DMS53 treated with DMSO at 0.1 percent for 48 hours (cell line): Measurements from ENCODE around the gene TSPAN12.
"Not testable (repeated sequence)": the region's sequence is repeated elsewhere in the genome, so short reads cannot be mapped to it uniquely, and the experiment has no call there.

Experiments used
- DNase-seq: peaks from one replicate; lab custom pipeline; 2025; ENCODE audit not compliant: unreplicated experiment; lab: John Stamatoyannopoulos, UW

Gene TSPAN12

DNA sequence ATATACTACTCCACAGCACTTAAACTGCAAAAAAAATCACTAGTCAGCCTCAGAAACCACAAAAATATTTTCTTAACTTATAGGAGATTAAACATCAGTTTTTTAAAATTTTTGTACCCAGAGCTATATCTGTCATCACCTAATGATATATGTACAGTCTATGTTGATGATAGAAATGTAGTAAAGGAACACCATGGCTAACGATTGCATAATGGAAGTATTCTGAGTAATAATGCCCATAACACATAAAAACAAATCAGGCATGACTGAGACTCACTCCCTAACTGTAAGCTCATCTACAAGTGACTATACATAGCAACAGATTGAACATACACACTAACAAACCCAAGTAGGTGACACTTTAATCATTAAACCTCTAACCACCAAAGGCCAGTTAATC, 51.3 kb downstream of the TSPAN12 start:
- DNase-seq = no peak

DNA sequence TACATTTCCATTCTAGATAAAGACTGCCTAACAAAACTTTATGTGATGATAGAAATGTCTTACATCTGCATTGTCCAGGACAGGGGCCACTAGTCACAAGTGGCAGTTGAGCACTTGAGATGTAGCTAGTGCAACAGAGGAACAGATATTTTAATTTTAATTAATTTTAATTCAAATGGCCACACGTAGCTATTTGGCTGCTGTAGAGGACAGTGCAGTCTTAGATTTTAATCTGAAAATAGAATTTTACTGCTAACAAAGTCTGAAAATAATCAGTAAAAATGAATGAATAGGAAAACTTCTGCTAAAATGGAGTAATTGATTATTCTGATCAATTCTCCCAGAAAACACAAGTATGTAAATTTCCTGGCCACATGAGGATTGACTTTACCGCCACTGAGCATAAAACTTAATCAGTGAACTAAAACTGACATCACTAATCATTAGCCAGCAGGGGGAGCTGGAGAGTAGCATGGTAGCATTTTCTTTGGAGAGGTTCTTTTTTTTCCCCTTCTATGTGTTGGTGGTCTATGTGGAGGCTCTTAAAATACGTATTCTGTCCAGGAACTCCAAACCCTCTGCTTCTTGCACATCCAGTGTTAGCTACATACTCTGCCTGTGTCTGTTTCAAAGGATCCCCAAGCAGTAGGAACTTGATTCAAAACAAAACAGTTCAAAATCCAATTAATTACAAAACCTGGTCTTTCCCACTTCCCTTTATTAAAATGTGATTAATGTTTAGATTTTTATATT, 52.1 kb downstream of the TSPAN12 start:
- peak; percentile 69 for DNase-seq

DNA sequence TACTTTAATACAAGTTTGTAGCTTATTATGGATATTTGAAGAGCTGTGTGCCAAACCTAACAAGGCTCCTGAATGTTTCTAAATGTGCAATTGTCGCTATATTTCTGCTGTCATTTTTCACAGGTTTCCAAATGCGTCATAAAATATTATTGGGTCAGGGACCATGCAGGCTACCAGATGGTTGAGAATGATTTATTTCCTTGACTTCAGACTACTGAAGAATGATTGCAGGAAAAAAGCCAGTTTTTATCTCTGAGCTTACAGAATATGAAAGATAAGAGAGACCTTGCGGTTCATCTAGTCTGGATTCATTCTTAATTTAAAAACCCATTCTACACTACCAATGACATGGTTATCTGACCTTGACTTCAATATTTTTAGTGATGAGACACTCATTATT, 55.2 kb downstream of the TSPAN12 start:
- no peak for DNase-seq

DNA sequence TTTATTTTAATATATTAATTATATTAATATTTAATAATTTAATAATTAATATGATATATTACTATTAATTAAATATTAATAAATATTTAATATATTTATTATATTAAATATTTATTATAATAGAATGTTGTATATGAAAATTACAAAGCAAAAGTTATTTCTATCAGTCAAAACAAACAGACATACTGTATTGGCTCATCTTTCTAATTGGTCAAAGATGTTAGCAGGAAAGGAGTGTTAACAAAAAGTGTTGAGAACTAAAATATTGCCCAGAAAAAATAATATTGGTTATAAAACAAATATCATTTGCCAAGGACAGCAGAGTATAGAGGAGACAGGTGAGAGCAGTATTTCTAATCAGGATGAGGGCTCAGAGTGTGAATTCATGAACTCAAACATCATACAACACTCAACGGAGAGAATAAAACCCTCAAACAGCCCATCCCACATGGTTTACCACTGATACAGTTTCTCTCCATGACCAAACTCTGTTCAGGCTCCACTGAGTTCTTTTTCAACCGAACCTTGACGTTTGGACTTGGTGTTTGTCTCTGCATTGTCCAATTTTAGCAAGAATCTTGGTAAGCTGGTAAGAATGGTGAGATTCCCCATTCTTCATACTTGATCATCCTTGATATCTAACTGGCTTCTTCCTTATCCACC, 58.0 kb downstream of the TSPAN12 start:
- DNase-seq = no peak

DNA sequence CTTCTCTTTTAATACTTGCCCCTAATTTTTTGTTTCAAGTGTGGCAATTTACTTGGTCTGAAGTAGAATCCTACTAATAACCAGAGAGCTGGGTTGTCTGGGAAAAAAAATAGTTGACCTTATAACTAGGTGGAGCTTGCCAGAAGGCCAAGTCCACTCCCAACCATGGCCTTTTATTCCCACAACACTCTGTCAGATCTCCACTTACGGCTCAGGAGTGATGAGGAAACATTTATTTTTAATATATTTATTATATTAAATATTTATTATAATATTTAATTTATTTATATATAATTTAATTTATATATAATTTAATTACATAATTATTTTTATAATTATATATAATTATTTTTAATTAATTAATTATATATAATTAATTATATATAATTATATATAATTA, 58.8 kb downstream of the TSPAN12 start:
- DNase-seq = no peak

DNA sequence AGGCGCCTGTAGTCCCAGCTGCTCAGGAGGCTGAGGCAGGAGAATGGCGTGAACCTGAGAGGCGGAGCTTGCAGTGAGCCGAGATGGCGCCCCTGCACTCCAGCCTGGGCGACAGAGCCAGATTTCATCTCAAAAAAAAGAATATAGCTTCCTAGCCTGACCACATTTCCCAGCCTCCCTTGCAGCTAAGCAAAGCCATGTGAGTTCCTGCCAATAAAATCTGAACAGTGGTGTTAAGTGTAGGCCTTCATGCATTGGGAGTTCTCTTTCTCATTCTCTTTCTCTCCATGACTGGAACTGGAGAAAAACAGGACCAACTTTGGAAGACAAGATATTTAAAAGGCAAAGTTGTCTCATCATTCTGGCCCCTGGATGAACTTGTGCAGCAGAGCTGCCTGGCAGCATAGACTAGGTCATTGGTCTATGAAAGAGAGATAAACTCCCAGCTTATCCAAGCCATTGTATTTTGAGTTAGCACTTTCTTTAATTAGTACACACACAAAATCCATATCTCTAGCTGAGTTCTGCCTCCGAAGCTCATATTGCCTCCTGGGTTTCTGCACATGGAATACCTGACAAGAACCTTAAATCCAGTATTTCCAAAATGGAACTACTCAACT, 60.8 kb downstream of the TSPAN12 start:
- DNase-seq = no peak

DNA sequence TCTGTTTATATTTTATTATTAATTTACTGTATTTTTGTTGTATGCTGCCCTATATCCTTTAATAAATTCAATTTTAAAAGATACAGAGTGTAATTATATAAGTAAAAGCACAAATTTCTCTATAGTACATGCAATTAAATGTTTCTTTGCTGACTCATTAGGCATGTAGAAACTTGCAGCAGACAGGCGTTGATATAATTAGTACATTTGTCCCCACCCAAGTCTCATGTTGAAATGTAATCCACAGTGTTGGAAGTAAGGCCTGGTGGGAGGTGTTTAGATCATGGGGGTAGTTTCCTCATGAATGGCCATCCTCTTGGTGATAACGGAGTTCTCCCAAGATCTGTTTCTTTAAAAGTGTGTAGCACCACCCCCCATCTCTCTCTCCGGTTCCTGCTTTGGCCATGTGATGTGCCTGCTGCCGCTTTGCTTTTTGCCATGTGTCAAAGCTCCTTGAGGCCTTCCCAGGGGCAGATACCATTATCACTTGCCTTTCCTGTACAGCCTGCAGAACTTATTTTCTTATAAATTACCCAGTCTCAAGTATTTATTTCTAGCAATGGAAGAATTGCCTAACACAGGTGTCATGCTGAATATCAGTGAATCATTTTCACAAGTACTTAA, 63.7 kb downstream of the TSPAN12 start:
- no peak for DNase-seq

DNA sequence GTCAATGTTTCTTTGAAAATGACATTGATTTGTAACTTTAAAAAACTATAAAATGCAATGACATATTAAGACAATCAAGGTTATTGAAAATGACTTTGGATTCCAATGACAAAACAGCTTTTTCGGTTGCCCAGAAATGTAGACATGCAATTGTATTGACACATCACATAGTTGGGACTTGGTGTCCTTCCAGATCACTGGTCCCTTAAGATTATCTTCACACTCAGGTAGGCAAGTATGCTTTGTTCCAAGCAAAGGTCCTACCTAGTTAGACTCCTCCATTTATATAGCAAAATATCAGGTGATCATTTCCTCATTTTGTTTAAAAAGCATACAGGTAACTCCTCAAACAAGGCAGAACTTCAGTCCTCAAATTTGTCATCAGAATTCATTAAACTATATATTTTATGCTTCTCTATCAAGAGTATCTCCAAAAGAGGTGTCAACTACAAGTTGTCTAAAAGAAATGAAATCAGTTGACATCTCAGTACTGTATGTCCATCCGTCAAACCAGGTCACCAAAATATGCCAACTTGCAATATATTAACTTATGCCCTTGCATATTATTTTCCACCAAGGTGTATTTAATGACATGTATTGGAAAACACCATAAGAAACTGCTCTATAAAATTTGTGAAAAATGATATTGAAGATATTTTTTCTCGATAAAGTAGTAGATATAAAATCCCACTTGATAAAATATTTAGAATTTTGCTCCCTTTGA, 64.6 kb downstream of the TSPAN12 start:
- no peak for DNase-seq

DNA sequence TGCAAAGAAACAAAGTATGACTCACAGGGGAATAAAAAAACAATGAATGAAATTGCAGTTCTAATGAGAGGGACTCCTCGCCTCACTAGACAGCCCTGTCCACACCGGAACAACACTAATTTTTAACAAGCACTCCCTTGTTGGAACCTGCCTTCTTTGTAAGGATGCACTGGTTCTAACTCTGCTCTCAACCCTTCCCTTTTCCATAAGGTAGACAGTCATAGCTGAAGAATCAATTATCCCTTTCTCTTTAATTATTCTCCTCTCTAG, 65.1 kb downstream of the TSPAN12 start:
- no peak for DNase-seq

DNA sequence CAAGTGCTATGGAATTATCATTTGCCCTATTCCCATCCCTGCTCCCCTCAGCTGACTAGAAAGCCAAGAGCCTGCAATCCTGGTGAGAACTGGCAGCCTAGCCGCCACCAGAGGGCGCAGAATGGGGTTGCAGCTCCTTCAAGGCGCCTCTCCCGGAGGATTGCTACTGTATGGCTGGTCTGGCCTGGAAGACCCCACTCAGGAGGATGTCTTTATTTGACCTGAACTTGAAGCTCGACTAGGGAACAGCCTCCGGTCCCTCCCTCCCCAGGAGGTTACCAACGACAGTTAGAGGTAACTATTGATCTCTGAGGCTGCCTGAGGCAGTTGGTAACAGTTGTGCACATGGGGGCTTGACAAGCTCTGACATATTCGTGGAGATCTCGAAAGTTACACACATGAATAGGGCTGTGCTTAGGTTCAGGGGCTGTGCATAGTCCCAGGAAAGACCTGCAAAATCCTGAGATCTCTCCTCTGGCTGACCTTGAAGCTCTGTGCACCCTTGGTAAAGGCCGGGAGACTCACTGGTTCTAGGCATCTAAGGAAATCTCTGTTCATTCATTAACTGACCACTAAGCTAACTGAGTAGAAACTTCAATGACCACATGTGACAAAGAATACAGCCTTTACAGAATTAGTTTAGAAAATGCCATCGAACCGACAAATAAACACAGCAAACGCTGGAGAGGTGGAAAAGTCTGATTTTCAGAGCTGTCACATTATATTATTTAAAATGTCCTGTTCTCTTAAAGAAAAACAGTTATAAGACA, 65.7 kb downstream of the TSPAN12 start:
- DNase-seq = peak; percentile 75

DNA sequence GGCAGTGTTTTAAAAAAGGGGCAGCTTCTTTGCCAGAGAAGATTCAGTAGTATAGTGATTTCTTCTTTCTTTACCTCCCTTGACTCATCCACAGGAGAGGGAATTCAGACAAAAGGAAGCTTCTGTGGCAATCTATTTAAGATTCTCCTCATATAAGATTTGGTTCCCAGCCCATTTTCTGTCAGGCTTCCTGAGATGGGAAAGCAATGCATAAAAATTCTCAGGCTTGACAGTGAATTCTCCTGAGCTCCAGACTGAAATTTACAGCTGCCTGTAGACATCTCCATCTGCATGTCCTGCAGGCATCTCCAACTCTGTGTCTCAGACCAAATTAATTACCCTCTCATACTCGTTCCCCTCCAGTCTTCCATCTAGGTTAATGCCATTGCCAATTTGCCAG, 72.8 kb downstream of the TSPAN12 start:
- DNase-seq = no peak

DNA sequence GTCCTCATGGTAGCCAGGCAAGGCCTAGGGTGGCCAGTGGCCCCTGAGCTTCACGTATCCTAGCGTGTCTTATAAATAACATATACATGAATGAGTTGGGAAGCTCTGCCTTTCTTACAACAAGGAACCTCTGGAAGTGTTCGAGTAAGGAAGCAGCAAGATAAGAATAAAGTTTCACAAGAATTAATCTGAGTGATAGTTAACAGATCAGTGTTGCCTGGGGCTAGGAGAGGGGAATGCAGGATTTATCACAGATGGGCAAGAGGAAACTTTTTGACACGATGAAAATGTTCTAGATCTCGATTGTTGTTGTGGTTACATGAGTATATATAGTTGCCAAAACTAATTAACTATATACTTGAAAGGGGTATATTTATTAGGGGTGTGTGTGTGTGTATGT, 74.2 kb downstream of the TSPAN12 start:
- DNase-seq = no peak

DNA sequence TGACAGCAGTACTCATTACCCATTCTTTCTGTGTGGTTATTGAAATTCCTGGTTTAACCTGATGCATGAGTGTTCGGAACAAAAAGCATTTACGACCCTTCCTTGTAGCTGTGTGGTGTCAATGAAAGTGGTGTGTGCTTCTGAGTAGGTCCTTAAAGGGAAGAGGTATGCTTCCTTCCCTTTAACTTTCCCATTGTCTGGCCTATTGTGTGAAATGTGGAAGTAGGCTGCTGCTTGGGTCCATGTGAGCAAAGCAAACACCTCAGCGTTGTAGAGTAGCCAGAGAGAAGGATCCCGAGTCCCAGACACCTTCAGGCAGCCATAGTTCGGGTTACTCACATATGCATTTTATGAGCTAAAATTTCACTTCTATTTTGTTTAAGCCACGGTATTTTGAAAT, 74.7 kb downstream of the TSPAN12 start:
- DNase-seq = no peak

DNA sequence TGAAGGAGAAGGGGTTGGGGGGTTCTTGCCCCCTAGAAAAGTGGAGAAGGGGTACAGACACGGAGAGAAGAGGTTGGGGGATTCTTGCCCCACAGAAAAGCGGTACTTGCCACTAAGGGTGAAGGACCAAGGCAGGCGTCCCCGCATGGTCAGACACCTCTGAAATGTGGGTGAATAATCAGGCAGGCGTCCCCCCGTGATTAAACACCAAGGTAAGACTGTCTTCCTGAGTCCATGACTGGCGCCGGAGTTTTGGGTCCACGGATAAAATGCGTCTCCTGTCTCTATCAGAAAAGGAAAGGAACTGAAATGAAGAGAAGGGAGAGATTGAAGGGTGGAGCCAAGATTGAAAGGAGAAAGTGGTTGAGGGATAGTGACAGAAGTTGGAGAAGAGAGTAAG, 76.0 kb downstream of the TSPAN12 start:
- DNase-seq = not testable (repeated sequence)

DNA sequence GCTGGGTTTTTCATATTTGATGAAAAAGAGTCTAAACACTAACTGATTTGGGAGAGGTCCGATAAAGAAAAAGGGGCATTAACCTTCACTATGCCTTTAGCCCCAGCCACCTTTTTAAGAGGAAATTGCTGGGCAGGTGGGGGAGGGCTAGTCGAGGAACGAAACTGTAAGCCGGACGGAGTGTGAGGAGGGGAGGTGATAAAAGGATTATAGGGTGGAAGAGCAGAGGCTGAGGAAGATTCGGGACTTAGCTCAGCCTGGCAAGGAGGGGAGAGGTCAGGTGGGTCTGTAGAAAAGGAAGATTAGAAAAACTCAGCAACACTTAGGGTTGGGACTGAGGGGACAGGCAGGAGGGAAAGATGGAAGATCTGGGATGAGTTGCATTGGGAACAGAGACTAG, 77.0 kb downstream of the TSPAN12 start:
- DNase-seq = no peak

DNA sequence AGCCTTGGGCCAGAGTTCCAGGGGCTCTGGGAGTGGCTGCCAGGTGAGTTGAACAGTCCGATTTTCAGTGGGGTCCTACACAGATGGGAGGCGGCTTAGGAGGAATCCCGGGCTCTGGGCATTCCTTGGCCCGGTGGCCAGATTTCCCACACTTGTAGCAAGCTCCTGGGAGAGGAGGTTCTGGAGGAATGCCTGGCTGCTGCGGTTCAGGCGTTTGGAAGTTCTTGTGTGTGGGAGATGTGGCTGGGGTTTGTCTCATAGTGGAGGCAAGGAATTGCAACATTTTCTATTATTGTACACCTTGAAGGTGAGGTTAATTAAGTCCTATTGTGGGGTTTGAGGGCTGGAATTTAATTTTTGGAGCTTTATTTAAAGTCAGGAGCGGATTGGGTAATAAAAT, 77.5 kb downstream of the TSPAN12 start:
- not testable (repeated sequence) for DNase-seq

DNA sequence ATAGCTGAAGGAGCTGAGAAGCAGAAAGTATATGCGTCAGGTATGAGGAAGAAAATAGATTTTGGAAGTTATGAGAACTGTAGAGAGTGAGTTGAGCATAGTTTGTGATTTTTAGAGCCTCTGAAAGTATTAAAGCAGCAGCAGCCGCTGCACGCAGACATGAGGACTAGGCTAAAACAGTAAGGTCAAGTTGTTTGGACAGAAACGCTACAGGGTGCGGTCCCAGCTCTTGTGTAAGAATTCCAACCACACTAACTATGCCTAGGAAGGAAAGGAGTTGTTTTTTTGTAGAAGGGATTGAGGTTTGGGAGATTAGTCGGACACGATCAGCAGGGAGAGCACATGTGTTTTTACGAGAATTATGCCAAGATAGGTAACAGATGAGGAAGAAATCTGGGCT, 78.9 kb downstream of the TSPAN12 start:
- DNase-seq = not testable (repeated sequence)

DNA sequence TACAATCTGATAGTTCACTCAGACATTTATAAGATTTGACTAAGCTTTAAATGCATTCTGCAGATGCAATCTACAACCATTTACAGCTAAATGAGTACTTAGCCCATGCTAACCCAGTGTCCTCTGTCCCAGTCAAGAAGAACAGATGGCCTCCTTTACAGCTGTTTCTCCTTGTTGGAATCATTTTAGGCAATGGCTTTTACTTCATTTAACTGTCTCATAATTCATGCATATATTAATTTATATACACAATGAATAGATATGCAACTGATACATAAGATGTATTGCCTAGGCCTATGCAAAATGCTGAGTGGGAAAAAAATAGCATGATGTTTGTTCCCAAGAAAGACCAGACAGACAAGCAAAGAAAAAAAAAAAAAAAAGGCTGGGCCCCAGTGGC, 82.2 kb downstream of the TSPAN12 start:
- DNase-seq = no peak

DNA sequence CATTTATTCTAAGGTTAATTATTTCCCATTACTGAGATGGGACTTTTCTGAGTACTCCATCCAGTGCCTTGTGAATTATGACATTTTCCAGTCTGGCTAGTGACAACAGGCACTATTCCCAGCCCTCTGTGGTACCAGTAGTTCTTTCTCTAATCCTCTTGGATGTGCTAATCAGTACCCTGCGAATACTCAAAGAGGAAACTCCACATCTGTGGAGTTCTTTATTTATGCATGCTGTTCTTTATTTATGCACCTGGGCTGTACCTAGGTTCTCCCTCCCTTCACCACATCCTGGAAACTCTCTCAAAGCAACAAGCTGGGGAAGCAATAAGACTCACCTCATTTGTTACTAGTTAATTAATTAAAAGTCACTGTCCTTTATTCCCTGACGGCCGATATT, 83.5 kb downstream of the TSPAN12 start:
- no peak for DNase-seq

DNA sequence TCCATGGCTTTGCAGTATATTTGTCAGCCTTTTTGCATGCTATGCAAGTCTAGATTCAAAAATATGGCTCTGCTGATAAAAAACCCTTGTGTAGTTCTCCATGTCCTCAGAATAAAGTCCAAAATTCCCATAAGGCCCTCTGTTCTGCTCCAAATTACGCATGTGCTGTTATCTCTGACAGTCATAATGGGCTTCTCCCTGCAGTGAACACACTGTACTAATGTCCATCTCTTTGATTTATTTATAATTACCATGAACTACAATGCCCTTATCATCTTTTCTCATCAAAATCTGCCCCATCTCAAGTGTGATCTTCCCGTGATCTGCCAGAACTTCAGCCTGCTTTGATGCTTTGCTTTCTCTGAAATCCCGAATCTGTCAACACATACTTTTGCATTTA, 87.7 kb downstream of the TSPAN12 start:
- no peak for DNase-seq

DNA sequence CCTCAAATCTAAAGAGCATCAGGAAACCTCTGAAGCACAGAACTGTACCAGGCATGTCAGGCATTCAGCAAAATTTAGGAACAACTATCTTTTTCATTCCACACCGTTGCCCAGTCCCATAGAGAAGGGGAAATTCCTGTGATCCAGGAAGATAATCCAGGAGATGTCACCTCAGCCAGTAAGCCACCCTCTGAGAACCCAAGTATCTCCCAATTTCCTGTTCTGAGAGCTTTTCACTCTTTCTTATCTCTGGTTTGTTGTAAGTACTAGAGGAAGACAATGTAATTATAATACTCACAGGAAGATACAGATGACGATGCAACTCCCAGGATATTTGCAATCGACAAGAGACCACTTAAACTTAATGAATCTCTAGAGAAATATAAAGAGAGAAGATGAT, 97.1 kb downstream of the TSPAN12 start:
- DNase-seq = no peak
